GM12892 (cell line): ENCODE measurements around the gene ARPC1B.

Experiments used
- POLR2A ChIP-seq: IDR thresholded peaks from 2 replicates; pipeline ENCODE4 v1.6.1; 2011; ENCODE audit warnings: low read depth, low read length, control low read depth
- POLR2AphosphoS5 ChIP-seq: IDR thresholded peaks from 2 replicates; pipeline ENCODE4 v1.6.1; 2011; ENCODE audit warnings: low read depth, low read length, control low read depth

DNA sequence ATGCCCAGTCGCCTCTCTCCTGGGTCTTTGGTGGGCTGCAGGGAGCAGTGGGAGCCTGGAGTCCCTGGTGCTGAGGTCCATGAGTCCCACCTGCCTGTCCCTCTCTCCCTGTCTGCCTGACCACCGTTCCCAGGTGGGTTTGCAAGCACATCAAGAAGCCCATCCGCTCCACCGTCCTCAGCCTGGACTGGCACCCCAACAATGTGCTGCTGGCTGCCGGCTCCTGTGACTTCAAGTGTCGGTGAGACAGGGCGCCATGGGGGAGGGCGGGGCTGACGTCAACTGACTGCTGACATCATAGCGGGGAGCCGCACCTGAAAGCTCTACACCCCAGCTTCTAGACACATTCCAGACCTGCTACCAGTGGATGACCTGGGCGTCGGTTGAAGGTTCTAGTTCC, 15.2 kb downstream of the ARPC1B start:
- TF ChIP-seq POLR2A (no peak), POLR2AphosphoS5 (no peak)
